PFSK-1 (cell line): ENCODE measurements around the gene ENTPD3.

Experiments
- FOXP2 ChIP-seq: optimal IDR thresholded peaks from 2 replicates; pipeline ENCODE3; 2011; ENCODE audit warnings: borderline replicate concordance, control low read depth, inconsistent platforms; ENCODE audit not compliant: insufficient read depth; ENCODE audit errors: extremely low read length, extremely low read depth
- POLR2AphosphoS5 ChIP-seq: IDR thresholded peaks from 2 replicates; pipeline ENCODE4 v1.6.1; 2012; ENCODE audit warnings: low read depth, mild to moderate bottlenecking, control low read depth, low read length, moderate library complexity
- REST ChIP-seq, 2 experiments: IDR thresholded peaks; 2 replicates each; pipeline versions ENCODE4 v1.6.1 to v1.8.0; 2011 to 2012; ENCODE audit warnings: low read depth in 2 of 2, low read length in 2 of 2, control low read depth in 1 of 2, inconsistent platforms in 1 of 2, mild to moderate bottlenecking in 1 of 2, moderate library complexity in 1 of 2; ENCODE audit not compliant: insufficient read depth in 1 of 2
- SIN3A ChIP-seq: IDR thresholded peaks from 2 replicates; pipeline ENCODE4 v1.6.1; 2012; ENCODE audit warnings: mild to moderate bottlenecking, low read length, moderate library complexity, borderline replicate concordance; ENCODE audit not compliant: insufficient read depth
- TAF1 ChIP-seq: IDR thresholded peaks from 2 replicates; pipeline ENCODE4 v1.6.1; 2012; ENCODE audit warnings: low read length, control low read depth, borderline replicate concordance; ENCODE audit not compliant: insufficient read depth

Gene ENTPD3

DNA sequence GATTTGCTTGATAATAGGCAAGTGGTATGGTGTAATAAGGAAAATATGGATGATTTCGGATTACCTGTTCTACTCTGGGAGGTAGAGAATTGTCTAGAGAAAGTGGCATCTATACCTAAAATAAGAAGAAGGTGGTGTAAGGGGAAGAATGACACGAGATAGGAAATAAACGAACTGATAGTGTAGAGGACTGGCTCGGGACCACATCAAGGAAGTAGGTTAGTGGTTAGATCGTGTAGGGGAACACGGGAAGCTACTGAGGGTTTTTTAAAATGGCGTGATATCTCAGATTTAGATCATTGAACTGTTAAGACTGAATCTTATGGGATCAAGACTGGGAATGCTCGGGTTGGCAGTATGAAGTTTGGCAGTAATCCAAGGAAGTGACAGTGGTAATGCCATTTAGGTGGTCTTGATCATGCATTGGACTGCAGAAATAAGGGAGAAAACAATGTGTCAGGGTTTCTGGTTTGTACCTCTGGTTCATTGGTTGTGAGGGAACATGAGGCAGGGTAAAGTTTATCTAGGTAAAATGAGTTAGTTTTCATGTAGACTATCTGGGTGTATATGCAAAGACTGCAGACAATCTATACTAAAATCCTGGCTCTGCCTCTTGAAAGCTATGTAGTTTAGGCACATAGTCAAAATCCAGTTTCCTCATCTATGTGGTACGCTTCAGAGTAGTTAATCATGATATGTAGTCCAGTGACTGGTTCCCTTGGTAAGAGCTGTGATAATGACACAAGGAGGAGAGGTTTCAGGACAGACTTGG is 77.5 kb downstream of the ENTPD3 start:
- TF ChIP-seq POLR2AphosphoS5 = peak; percentile 17; the same call in 1 of the 2 replicates
- no peak for TF ChIP-seq SIN3A
- TF ChIP-seq FOXP2 = no peak
- TF ChIP-seq TAF1 = no peak
- TF ChIP-seq REST (IDR thresholded peaks at IDR 0.05; ENCODE audit: insufficient read depth in 1 of 2, low read depth in 2 of 2, low read length in 2 of 2) = no peak

DNA sequence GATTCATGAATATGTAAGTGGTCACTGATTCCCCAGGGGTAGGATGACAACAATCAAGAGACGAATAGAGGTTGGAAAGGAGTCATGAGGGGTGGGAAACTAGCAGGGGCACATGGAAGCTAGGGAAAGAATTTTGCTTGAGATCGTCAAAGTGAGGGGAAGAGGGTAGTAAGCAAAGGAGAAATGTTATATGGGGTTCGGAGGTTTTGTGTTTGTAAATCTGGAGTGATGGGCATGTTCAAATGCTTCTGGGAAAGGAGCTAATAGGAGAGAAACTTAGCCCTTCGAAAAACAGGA is 78.1 kb downstream of the ENTPD3 start:
- TF ChIP-seq POLR2AphosphoS5 = no peak
- TF ChIP-seq SIN3A = no peak
- TF ChIP-seq FOXP2 = no peak
- TF ChIP-seq TAF1 = no peak
- no peak for TF ChIP-seq REST (IDR thresholded peaks at IDR 0.05; ENCODE audit: insufficient read depth in 1 of 2, low read depth in 2 of 2, low read length in 2 of 2)

DNA sequence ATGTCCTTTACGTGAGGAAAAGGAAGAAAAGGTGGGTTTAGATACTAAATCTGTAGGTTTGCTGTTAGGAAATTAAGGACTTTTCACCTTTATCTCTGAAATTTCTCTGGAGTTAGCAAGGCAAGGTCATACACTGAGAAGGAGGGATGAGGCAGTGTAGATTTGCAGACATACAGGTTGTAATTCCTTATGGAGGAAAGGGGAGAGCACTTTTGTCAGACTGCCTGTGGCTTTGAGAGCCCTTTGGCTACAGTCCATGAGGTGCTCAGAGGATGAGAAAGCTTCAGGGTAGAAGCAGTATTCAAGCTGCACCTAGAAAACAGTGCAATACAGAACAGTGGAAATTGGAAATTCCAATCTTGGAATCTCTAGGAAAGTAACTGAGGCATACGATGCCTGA is 78.5 kb downstream of the ENTPD3 start:
- TF ChIP-seq POLR2AphosphoS5 (no peak), SIN3A (no peak), FOXP2 (no peak)

- TF ChIP-seq FOXP2 (no peak), POLR2AphosphoS5 (no peak), REST (IDR thresholded peaks at IDR 0.05; ENCODE audit: insufficient read depth in 1 of 2, low read depth in 2 of 2, low read length in 2 of 2) (no peak), SIN3A (no peak), TAF1 (no peak)
These were observed 81.0 kb downstream of the ENTPD3 start for GRCh38 chr3:40468018-40468417.

DNA sequence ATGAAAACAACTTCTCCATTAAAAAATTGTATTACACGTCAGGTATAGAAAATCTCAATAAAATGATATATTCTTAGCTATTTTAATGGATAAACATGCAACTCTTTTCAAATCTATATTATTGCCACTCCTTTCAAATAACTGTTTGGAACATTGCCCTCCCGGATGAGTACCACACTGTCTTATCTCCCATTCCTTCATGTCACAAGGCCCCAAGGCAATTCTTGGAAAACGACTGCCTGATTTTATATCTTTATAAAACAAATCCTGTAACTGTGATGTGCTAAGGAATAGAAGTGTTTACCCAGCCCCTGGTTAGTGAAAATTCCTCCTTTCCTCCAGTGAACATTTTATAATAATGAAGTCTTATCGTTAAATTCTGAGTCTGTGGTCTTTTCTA is 83.7 kb downstream of the ENTPD3 start:
- TF ChIP-seq SIN3A = no peak
- no peak for TF ChIP-seq FOXP2
- TF ChIP-seq TAF1 = no peak
- TF ChIP-seq POLR2AphosphoS5 = no peak
- TF ChIP-seq REST (IDR thresholded peaks at IDR 0.05; ENCODE audit: insufficient read depth in 1 of 2, low read depth in 2 of 2, low read length in 2 of 2) = no peak
